Mesothelial cell of epicardium (in vitro differentiated cells): ENCODE measurements around the gene RAB36. TPM values are rescaled to one million over a fixed set of nuclear protein-coding genes. Genes with fewer than 3 reads are reported as not detected.
A peak's percentile ranks its signal among the peaks of the same experiment; 100 is the strongest.

ENCODE experiments used
- DNase-seq, 2 experiments: peaks; one replicate each; pipeline ENCODE4 v3.0.0; 2021; ENCODE audit warnings: low spot score in 2 of 2; ENCODE audit not compliant: unreplicated experiment in 2 of 2
- H3K27ac Mint-ChIP-seq: 2 replicates; pipeline ENCODE4 v1.8.0; 2021; ENCODE audit warnings: mixed read lengths
- H3K27me3 Mint-ChIP-seq: 2 replicates; pipeline ENCODE4 v1.8.0; 2021; ENCODE audit warnings: low read depth, mixed read lengths
- H3K36me3 Mint-ChIP-seq: 2 replicates; pipeline ENCODE4 v1.8.0; 2021; ENCODE audit warnings: mixed read lengths
- H3K4me1 Mint-ChIP-seq: 2 replicates; pipeline ENCODE4 v1.8.0; 2021; ENCODE audit warnings: mixed read lengths
- H3K4me3 Mint-ChIP-seq: 2 replicates; pipeline ENCODE4 v1.8.0; 2021; ENCODE audit warnings: mild to moderate bottlenecking, moderate library complexity, mixed read lengths
- H3K9me3 Mint-ChIP-seq: 2 replicates; pipeline ENCODE4 v1.8.0; 2021; ENCODE audit warnings: mixed read lengths
- CTCF ChIP-seq: fragments of 200-600 bp; sonication (generic); IDR thresholded peaks from one replicate; pipeline ENCODE4 v1.5.0; 2021; ENCODE audit warnings: antibody characterized with exemption; ENCODE audit not compliant: unreplicated experiment
- total RNA-seq: library from RNA; stranded (reverse); gene quantifications from 3 replicates; pipeline ENCODE4 v1.2.1, GENCODE V29; 2021

The RAB36 gene
- total RNA-seq, 1 donor from 2014 or later, result 6.4 TPM

- peaks cover 17% of the 10 kb centered on the region for H3K9me3 Mint-ChIP-seq
- H3K4me1 Mint-ChIP-seq, result peaks cover 10% of the 10 kb centered on the region
- H3K27ac Mint-ChIP-seq, result no peak overlapping the region
- peaks cover 16% of the 10 kb centered on the region for H3K36me3 Mint-ChIP-seq
- no peak for TF ChIP-seq CTCF
- H3K27me3 Mint-ChIP-seq, result no peaks in the 10 kb centered on the region
- no peak for DNase-seq
- no peak overlapping the region for H3K4me3 Mint-ChIP-seq
Observed at GRCh38 chr22:23175817-23176644, 30.8 kb downstream of the RAB36 start.

- H3K36me3 Mint-ChIP-seq, result peaks cover 16% of the 10 kb centered on the region
- H3K27me3 Mint-ChIP-seq, result no peaks in the 10 kb centered on the region
- H3K4me1 Mint-ChIP-seq, result peaks cover 11% of the 10 kb centered on the region
- DNase-seq, result no peak
- H3K4me3 Mint-ChIP-seq, result no peak overlapping the region
- TF ChIP-seq CTCF, result no peak
- H3K9me3 Mint-ChIP-seq, result peaks cover 17% of the 10 kb centered on the region
- no peak overlapping the region for H3K27ac Mint-ChIP-seq
Observed at GRCh38 chr22:23176645-23177027, 31.4 kb downstream of the RAB36 start.

- Mint-ChIP-seq H3K27me3 (no peaks in the 10 kb centered on the region), H3K27ac (no peak overlapping the region), H3K4me1 (peaks cover 16% of the 10 kb centered on the region), H3K9me3 (peaks cover 17% of the 10 kb centered on the region), H3K4me3 (no peak overlapping the region), H3K36me3 (peaks cover 16% of the 10 kb centered on the region)
- TF ChIP-seq CTCF, result no peak
- DNase-seq, result no peak
Observed at GRCh38 chr22:23177197-23177596, 31.9 kb downstream of the RAB36 start.

GRCh38 chr22:23178512-23179254 lies 33.4 kb downstream of the RAB36 start:
- Mint-ChIP-seq H3K4me1 (peaks cover 31% of the 10 kb centered on the region), H3K4me3 (peak overlapping the region; percentile 75), H3K27me3 (no peaks in the 10 kb centered on the region), H3K36me3 (peaks cover 16% of the 10 kb centered on the region), H3K27ac (peak overlapping the region; percentile 10), H3K9me3 (peaks cover 17% of the 10 kb centered on the region)
- peak; percentile 88 for TF ChIP-seq CTCF
- peak in 1 of 2 experiments; percentile 83 for DNase-seq

- H3K36me3 Mint-ChIP-seq, result peaks cover 16% of the 10 kb centered on the region
- no peak for DNase-seq
- peaks cover 37% of the 10 kb centered on the region for H3K4me1 Mint-ChIP-seq
- H3K4me3 Mint-ChIP-seq, result peak overlapping the region; percentile 75
- H3K9me3 Mint-ChIP-seq, result peaks cover 17% of the 10 kb centered on the region
- no peak for TF ChIP-seq CTCF
- H3K27me3 Mint-ChIP-seq, result no peaks in the 10 kb centered on the region
- H3K27ac Mint-ChIP-seq, result no peak overlapping the region
Observed at GRCh38 chr22:23179381-23180299, 34.4 kb downstream of the RAB36 start.
